Measurements from ENCODE around the gene ITCH. TPM values are rescaled to one million over a fixed set of nuclear protein-coding genes. Genes with fewer than 3 reads are reported as not detected.

Gene ITCH
- total and polyA plus RNA-seq, 2 of the 8 experiments (the other 6 are each of a cell fraction or from before 2014, with no cell fraction given) = 3.9 to 45.2 TPM

- Histone ChIP-seq H2BK12ac (ENCODE audit: low read depth, low read length) (no peak overlapping the region), H2BK5ac (ENCODE audit: low read depth, low read length) (no peak overlapping the region), H3K4me1 (replicated peaks in 1 of 4; ENCODE audit: control insufficient read depth in 3 of 4, insufficient read depth in 4 of 4, low read length in 3 of 4) (no peaks in the 10 kb centered on the region), H3K56ac (replicated peaks; ENCODE audit: insufficient read length, low read depth, low read length) (no peak overlapping the region), H3K27me3 (replicated peaks in 1 of 4; ENCODE audit: control insufficient read depth in 3 of 4, extremely low read depth in 1 of 4, insufficient read depth in 3 of 4, low read length in 3 of 4) (no peaks in the 10 kb centered on the region), H4K5ac (ENCODE audit: insufficient read length, low read depth, low read length) (no peak overlapping the region), H2BK120ac (replicated peaks; ENCODE audit: low read depth, low read length) (no peak overlapping the region), H3K4me2 (ENCODE audit: insufficient read depth in 1 of 2, low read depth in 2 of 2, low read length in 2 of 2) (no peak overlapping the region), H2AFZ (ENCODE audit: low read length) (no peak overlapping the region), H3K9me3 (ENCODE audit: insufficient read depth in 2 of 2, low read depth in 1 of 2, low read length in 1 of 2) (no peaks in the 10 kb centered on the region), H3K23ac (ENCODE audit: insufficient read length) (no peak overlapping the region), H3K4me3 (ENCODE audit: extremely low read depth in 1 of 4, insufficient read depth in 2 of 4, low read depth in 3 of 4, low read length in 4 of 4) (no peak overlapping the region), H2AK5ac (ENCODE audit: low read depth, low read length) (no peak overlapping the region), H3K79me1 (ENCODE audit: low read depth, low read length) (no peaks in the 10 kb centered on the region; the same call in 1 of the 2 replicates), H3K18ac (ENCODE audit: extremely low read depth, low read length) (no peak overlapping the region), H3K4ac (replicated peaks; ENCODE audit: insufficient read length, low read depth, low read length) (no peak overlapping the region), H3K27ac (ENCODE audit: low read depth, low read length) (no peak overlapping the region), H4K20me1 (replicated peaks in 1 of 2; ENCODE audit: control insufficient read depth in 1 of 2, insufficient read depth in 2 of 2, low read length in 2 of 2) (peaks cover 0 to 1% of the 10 kb centered on the region in 2 experiments), H3K36me3 (ENCODE audit: control insufficient read depth in 2 of 4, insufficient read depth in 4 of 4, low read length in 3 of 4) (peaks cover 3 to 11% (median 9%) of the 10 kb centered on the region in 4 experiments; a peak in 5 of 8 replicates), H3K23me2 (ENCODE audit: low read depth, low read length) (no peaks in the 10 kb centered on the region), H2BK20ac (ENCODE audit: low read length) (no peak overlapping the region), H4K8ac (ENCODE audit: extremely low read depth, insufficient read depth, low read length) (no peak overlapping the region), H3K9ac (replicated peaks in 1 of 4; ENCODE audit: extremely low read depth in 1 of 4, low read depth in 3 of 4, low read length in 3 of 4) (no peak overlapping the region), H3K14ac (ENCODE audit: insufficient read length) (no peak overlapping the region), H4K91ac (replicated peaks; ENCODE audit: insufficient read length, low read length) (no peak overlapping the region), H2BK15ac (ENCODE audit: low read length) (no peak overlapping the region), H3K79me2 (ENCODE audit: control insufficient read depth in 1 of 2, insufficient read depth in 2 of 2, low read length in 2 of 2) (no peaks in the 10 kb centered on the region)
- TF ChIP-seq MAFK (IDR thresholded peaks at IDR 0.05; ENCODE audit: low read depth, low read length) (no peak), NANOG (IDR thresholded peaks at IDR 0.05; ENCODE audit: insufficient read depth, low read depth, low read length, poor library complexity, severe bottlenecking) (no peak), BCL11A (IDR thresholded peaks at IDR 0.05; ENCODE audit: low read depth in 2 of 2, low read length in 2 of 2) (no peak), JUND (IDR thresholded peaks at IDR 0.05; ENCODE audit: low read length) (no peak)
- POLR2A ChIA-PET (ENCODE audit: partially characterized antibody) = no interaction called here
- no peak for FAIRE-seq
- CTCF ChIA-PET (ENCODE audit: partially characterized antibody) = interaction anchor here (1.3 to 3.1 kb wide), 3 partner anchors 95 to 115 kb away, joined by 3 to 29 read pairs (median 12); no protein-coding TSS in a partner anchor
- no peak for DNase-seq (ENCODE audit: low read depth in 1 of 2, low spot score in 2 of 2)
These were observed 64.7 kb downstream of the ITCH start for GRCh38 chr20:34427784-34428183.
